ENCODE data around the gene SAMD13.

Gene SAMD13

DNA sequence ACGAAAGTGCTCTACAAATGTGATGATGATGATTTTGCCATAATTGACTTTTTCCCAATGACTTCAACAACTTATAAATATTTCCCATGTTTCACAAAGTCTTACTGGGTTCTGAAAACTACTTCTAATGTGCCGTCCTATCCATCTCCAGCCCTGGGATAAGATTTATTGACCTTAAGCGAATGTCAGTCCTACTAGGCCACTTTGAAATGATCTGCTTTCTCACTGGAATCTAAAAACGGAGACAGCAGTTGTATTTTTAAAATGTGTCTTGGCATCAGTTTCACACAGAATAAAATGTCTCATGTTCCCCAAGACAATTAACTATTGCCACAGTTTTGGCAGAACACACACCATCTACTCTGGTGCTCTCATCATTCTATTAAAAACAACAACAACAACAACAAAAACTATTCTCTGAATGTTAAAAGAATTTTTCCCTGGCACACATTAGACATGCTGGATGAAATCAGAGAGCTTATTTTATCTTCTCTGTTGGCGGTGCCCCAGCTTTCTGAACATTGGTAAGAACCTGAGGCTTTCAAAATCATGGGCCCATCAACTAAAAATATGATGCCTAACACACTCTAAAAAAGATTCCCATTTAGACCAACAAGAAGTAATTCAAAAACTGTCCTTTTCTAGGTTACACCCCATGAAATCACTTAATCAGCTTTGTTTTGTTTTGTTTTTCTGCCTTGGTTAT lies 73.6 kb downstream of the SAMD13 start:
- DNase-seq = no peak

DNA sequence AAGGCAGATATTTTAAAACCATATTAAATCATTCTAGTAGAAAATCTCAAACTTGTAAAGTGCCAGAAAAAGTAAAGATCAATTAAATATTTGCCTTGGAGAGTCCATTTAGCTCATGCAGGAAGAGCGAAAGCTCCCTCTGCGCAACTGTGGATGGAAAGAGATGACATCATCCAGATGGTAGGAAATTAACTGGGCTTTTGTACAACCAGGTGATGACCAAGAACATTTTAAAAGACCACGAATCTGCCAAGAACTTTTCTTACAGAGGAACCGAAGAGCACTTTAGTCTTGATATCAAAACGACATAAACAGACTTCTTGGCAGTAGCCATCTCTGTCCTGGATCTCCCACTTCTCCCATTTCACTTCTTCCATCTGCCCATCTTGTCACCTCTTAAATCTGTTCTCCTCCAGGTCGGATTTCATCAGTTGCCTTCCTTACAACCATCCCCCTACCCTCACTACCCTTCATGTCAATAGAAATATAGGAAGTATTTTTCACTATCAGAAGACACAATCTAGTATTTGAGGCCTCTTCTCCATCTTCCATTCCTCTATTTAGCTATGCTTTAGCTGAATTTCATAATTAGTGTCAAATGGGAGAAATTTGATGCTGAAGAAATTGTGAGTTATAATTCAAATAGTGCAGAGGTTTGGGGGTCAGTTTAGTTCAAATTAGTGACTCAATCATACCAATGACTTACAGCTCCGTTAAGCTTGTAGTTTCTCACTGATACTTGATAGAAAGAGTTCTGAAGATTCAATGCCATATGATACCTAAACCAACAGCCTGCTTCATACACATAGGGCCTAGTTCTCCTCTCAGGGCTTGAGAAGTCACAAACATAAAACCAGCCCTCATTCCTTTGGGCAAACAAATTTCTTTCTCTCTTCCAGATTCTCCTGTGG lies 74.7 kb downstream of the SAMD13 start:
- DNase-seq = no peak

GRCh38 chr1:84377480-84378095 lies 76.1 kb downstream of the SAMD13 start:
- peak; percentile 59 for DNase-seq

- DNase-seq = no peak
These were observed 77.8 kb downstream of the SAMD13 start for GRCh38 chr1:84379138-84379916.

DNA sequence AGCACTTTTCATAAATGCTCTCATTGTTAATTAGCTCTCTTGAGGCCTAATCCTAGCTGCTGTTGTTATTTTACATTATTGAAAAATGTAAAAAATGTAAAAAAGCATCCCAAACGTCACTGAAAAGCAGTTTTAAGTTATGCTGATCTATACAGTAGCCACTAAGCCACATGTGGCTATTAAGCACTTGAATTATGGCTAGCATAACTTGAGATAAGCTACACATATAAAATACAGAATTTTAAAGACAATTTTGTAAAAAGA lies 78.3 kb downstream of the SAMD13 start:
- no peak for DNase-seq

DNA sequence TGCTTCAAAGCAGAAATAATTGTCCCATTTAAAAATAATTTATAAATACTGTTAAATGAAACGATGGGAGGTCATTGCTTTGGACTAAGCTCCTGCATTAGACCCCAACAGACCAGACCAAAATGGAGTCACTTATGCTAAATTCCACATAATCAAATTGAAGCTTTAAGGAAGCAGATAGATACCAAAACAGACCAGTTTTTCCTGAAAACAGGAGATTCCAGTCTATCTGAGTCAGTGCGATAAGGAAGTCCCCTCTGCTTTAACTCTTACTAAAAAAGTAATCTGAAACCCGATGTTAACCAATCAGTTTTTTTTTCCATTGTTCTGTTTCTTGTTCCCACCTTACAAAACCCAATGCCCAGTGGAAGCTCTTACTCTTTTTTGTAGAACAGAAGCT lies 80.6 kb downstream of the SAMD13 start:
- DNase-seq = no peak

DNA sequence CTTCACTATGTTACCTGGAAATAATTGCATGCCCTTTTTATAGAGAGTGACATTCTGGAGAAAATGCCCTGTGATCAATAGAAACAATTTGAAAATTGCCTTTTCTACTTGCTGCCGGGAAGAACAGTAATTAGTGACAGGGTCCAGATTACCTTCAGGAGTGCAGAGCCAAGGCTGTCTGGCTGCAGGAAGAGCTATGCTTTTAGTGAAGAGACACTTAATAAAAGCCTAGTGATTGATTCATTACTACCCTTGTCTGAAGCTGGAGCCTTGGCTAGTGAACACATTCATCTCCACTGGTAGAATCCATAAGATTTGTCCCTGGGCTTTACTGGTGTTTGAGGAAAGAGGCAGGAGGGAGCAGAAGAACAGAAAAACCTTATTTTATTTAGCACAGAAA lies 83.8 kb downstream of the SAMD13 start:
- DNase-seq = no peak

- no peak for DNase-seq
These were observed 85.4 kb downstream of the SAMD13 start for GRCh38 chr1:84386716-84387479.

DNA sequence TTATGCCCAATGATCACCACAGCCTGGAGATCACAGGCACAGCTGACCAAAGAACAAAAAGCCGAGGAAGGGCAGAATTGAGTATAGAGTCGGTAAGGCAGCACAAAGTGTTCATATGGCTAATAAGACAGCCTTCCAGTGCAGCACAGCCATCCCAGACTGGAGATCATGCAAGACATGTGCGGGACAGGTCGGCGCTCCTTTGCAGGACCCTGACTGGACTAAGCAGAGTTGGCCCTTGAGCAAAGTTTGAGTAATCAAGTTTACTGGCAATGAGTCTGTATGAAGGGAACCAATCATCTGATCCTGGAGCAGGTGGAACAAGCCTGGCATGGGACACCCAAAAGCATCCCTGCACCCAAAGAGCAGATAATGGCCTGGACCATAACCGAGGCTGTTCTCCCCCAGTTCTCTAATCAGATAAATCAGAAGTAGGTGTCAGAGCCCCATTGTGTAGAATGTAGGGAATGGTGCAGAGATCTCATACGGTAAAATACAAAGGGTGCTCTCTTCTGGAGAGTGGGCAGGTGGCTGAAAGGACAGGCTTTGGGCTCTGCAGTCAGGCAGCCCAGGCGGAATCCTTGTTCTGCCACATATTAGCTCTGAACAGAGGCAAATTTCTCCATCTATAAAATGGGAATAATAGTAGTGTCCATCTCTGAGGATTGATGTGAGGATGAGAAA lies 86.1 kb downstream of the SAMD13 start:
- DNase-seq = no peak

- DNase-seq = no peak
These were observed 88.7 kb downstream of the SAMD13 start for GRCh38 chr1:84390226-84390625.

GRCh38 chr1:84398175-84399155 lies 97.0 kb downstream of the SAMD13 start, which contains the start of gene DNASE2B:
TSS of gene DNASE2B (plus strand) at chr1:84398484. CDS start at chr1:84398565, 81 bp downstream.
- no peak for DNase-seq
